HUDEP-2 (cell line): ENCODE results near the gene MYBPC2.

ENCODE experiments used
- DNase-seq, 76 experiments: peaks; one replicate each; lab custom pipeline; 2025; ENCODE audit not compliant: unreplicated experiment in 76 of 76; lab: John Stamatoyannopoulos, UW

The MYBPC2 gene

GRCh38 chr19:50478901-50479715, 46.4 kb downstream of the MYBPC2 start:
- DNase-seq = peak in 52 of 76 experiments; percentile 17 to 86 (median 50)

- DNase-seq = no peak
Measured at GRCh38 chr19:50479761-50480251, 47.1 kb downstream of the MYBPC2 start.

- no peak for DNase-seq
Measured at GRCh38 chr19:50480281-50481111, 47.8 kb downstream of the MYBPC2 start.

- DNase-seq = no peak
Measured at GRCh38 chr19:50481351-50482149, 48.9 kb downstream of the MYBPC2 start.

GRCh38 chr19:50482271-50482855, 49.7 kb downstream of the MYBPC2 start:
- DNase-seq = no peak

GRCh38 chr19:50482916-50483315, 50.2 kb downstream of the MYBPC2 start:
- DNase-seq = no peak

- no peak for DNase-seq
Measured at GRCh38 chr19:50485284-50485955, 52.7 kb downstream of the MYBPC2 start.

GRCh38 chr19:50486823-50487515, 54.3 kb downstream of the MYBPC2 start:
- peak in 66 of 76 experiments; percentile 7 to 78 (median 58) for DNase-seq

GRCh38 chr19:50488389-50489194, 55.9 kb downstream of the MYBPC2 start:
- no peak for DNase-seq

GRCh38 chr19:50489461-50490011, 56.8 kb downstream of the MYBPC2 start:
- no peak for DNase-seq

- no peak for DNase-seq
Measured at GRCh38 chr19:50490411-50490811, 57.7 kb downstream of the MYBPC2 start.

- DNase-seq = no peak
Measured at GRCh38 chr19:50490991-50491472, 58.3 kb downstream of the MYBPC2 start.

- DNase-seq = peak in 6 of 76 experiments; percentile 12 to 24 (median 16)
Measured at GRCh38 chr19:50492303-50493052, 59.8 kb downstream of the MYBPC2 start.

- DNase-seq = no peak
Measured at GRCh38 chr19:50493171-50493570, 60.5 kb downstream of the MYBPC2 start.

- no peak for DNase-seq
Measured at GRCh38 chr19:50494186-50495019, 61.7 kb downstream of the MYBPC2 start.

- no peak for DNase-seq
Measured at GRCh38 chr19:50495020-50495531, 62.4 kb downstream of the MYBPC2 start.
